HG03196 (cell line): ENCODE results near the gene PCDHGA3.
"Not testable (repeated sequence)": the region's sequence is repeated elsewhere in the genome, so short reads cannot be mapped to it uniquely, and the experiment has no call there.

Experiments used
- ATAC-seq: cut with Tn5 transposase; IDR thresholded peaks from one replicate; pipeline ENCODE4 v1.9.1; 2021; ENCODE audit not compliant: unreplicated experiment

PCDHGA3 gene

DNA sequence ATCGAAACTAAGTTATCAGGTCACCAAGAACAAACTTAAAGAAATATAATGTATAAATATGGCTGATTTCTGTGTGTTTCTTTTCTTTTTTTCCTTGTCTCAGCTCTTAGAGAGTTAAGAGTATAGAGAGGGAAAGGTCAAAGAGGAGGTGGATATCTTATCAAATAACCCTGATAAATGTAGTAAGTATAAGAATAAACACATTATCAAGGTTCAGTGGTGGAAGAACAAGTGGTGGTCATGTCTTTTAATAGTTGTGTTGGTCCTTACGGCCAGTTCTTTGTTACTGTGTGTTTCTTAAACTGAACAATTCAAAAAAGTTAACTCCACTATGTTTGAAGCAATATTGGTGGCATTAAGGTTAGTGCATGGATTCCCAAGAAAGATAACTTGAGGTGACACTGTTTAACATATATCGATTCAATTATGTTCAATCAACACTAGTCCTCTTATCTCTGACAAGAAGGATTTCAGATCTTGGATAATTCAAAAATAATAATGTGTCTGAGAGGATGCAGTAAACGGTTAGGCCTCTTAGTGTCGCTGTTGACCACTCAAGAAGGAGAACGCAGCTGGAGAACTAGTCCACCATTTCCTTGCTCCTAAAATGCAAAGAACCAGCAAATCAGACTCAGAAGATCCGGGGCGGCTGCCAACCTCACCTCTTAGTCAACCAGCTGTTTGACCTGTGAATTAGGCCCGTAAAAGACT is at the start of gene PCDHGA3:
TSS of gene PCDHGA3 (plus strand) at position 588 of the 711 bp plus-strand sequence. CDS start 205 bp downstream, outside the sequence.
- no peak for ATAC-seq

DNA sequence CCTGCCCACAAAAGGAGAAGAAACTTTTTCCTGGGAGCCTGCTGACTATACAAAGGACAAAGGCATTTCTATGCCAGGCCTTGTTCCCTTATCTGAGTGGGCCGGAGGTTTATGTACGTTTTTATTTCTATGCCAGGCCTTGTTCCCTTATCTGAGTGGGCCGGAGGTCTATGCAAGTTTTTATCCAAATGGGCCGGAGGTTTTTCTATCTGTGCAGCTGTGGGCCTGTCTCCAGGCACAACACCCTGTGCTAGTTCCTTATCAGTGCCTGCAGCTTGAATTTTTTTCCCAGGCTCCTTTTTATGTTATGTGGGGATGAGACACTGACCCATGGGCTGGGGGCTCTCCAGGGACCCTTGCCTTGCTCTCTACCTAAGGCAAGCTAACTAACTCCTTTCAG is 45.3 kb upstream of the PCDHGA3 start:
- no peak for ATAC-seq

DNA sequence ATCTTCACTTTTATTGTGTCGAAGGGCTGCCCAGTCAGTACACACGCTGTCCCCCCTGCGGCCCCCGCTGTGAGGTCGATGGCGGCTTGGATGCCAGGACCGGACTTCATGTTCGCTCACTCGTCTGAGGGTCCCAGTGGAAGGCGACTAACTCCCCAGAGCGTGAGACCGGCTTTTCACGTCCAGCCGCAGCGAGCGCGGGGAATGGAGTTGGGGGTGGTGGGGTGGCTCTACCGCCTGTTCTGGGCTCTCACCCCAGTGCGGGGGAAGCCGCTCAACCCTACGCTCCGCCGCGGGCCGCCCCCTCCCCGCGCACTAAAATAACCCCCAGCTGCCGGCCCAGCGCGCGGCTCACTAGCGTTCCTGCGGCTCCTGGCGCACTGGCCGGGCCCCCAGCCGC is 39.9 kb upstream of the PCDHGA3 start, which contains the start of gene SLC25A2:
TSS of gene SLC25A2 (minus strand) at position 294 of the 400 bp plus-strand sequence. CDS start at position 110, 184 bp downstream.
- no peak for ATAC-seq

DNA sequence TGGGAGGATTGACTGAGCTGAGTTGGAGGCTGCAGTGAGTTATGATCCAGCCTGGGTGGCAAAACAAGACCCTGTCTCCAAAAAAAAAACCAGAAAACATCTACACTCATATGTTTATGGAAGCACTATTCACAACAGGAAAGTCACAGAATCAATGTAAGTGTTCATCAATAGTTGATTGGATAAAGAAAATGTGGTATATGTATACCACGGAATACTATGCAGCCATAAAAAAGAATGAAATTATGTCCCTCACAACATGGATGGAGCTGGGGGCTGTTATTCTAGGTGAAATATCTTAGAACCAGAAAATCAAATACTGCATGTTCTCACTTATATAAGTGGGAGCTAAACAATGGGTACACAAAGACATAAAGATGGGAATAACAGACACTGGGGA is 37.0 kb upstream of the PCDHGA3 start:
- no peak for ATAC-seq

DNA sequence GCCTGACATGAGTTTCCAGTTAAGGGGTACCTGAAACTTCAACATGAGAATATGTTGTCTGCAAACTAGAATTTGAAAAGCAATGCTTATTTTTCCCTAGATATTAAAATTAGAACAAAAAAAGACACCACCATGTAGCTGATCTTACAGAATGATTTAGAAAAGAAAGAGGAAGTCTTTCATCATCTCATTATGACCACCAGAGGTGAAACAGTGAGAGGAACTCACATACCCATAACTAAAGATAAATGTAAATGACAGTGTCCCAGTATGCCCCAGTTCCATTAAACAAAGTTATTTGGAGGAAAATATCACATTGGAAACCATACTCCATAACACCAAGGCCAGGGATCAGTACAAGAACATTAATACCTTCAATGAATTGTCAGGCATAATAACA is 29.9 kb upstream of the PCDHGA3 start:
- ATAC-seq = no peak

DNA sequence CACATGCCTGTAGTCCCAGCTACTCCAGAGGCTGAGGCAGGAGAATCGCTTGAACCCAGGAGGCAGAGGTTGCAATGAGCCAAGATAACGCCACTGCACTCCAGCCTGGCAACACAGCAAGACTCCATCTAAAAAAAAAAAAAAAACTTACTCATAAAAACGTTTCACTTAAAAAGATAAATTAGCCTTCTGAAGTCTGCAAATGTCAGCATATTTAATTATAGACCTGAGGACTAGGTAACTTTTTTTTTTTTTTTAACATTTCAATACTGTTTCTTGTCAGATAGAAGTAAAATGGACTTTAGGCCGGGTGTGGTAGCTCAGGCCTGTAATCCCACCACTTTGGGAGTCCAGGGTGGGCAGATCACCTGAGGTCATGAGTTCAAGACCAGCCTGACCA is 26.7 kb upstream of the PCDHGA3 start:
- ATAC-seq = not testable (repeated sequence)

DNA sequence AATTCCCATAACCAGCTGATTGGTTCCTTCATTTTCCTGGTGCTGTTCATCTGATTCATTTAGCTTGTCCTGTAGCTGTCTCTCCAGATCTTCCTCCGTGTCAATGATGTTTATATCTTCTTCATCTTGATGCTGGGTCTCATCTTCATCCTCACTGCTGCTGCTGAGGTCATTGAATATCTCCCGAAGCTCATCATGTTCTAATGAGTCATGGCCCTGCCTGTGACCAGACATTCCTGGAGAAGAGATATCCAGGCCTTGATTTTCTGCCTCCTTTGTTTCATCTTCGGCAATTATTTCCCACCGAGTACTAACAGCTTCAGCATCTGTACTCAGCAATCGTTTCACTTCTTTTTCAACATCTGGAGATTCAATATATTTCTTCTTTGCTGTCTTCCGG is 24.4 kb upstream of the PCDHGA3 start:
- no peak for ATAC-seq

DNA sequence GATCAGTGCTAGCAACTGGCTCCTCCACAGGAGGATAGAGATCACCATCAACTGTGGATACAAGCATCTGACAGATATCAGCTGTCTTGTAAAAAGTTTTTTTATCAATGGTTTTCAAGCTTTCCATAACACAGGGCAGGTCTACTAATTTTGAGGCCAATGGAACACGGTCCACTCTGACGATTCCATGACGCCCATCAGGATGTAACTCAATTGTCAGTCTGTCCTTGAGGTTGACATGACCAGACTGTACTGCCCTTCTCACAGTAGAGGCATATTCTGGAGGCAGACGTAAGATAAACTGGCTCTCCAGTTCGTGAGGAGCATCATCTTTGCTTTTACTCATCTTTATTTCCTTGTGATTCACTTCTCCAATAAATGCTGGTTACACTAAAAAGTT is 23.9 kb upstream of the PCDHGA3 start:
- no peak for ATAC-seq

DNA sequence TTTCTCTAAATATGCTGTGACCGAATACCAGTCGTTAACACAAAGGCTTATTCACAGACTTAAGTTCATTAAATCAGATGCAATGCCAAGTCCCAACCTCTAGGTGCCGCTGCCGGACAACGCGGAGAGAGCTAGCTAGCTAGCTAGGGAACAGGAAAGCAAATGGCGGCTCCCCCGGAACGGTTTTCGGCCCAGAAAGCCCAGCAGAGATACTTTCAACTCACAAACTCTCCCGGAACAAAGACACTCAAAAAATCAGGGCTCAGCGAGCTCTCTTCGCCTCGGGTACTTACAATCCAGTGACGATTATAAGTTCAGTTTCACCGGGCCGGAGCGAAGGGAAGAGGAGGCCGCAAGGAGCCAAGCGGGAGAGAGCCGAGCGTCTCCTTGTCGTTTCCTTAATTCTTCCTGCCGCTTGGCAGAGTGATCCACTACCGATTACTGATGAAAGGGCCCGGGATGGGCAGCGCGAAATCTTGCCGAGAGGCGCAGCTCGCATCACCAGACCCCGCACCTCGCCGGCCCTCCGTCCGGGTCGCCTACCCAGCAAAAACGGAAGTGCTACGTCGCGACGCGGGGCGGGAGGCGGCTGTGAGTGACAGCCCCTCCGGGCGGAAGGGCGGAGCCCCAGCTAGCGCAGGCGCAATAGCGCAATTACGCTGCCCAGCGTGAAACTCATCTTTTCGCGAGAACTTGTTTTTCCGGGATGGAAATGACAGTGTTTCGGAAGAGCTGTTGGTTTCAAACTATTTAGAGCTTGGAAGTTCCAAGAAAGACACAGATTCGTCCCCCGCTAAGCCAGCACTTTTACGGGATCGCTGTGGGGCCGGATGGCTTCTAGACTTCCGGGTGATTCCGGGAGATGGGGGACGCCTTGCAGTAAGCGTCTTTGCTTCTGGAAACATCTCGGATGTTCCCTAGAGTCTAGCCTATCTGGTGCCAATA is 23.1 kb upstream of the PCDHGA3 start, which contains the start of gene TAF7:
TSS of gene TAF7 (minus strand) at position 560 of the 945 bp plus-strand sequence. CDS start 740 bp downstream, outside the sequence.
- ATAC-seq = peak; percentile 96

DNA sequence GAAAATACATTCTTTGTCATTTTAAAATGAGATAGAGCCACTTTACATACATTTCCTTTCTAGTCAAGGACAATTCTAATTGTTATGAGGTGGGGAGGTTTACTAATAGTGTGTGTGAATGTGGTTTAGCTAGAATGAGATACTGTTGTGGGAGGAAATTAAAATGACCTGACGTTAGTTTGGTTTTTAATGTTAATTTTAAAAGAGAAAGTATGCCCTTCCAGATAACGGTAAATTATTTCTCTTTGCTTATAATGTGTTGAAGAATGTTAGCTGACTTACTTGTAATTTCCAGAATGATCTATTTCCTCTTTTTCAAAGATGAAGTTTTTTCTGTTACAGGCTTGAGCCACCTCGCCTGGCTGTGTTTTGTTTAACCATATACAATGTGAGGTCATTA is 21.4 kb upstream of the PCDHGA3 start:
- no peak for ATAC-seq

DNA sequence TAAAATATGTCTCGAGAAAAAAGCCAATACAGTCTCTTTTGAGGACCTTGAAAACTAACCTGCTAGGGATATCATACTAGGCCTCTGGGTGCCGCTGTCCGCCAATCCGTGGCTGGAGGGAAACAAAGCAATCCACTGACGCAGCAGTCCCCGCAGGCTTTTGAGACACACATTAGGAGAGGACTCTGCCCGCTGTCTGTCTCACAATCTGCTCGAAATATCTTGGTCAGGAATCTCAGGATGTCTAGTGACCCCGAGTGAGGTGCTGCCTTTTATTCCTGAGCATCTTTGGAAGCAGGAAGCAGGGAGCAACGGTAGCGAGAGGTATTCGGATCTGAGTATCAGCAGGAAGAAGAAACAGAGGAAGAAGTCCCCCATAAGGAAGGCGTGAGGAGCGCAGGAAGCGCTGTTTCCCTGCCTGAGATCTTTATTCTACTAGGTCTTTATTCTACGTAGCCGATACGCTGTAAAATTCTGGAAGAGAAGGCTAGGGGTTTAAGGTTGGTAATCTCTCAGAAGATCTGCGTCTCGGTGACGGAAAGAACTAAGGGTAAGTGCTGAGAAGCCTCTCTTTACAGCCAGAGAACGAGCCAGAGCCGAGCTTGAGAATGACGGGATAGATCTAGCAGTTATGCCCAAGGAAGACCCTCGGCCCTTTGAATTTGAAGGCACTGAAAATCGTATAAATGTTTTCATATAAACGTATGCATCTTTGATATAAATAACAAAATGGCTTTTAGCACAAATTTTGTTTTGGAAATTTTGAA is 17.4 kb upstream of the PCDHGA3 start:
- ATAC-seq = no peak

DNA sequence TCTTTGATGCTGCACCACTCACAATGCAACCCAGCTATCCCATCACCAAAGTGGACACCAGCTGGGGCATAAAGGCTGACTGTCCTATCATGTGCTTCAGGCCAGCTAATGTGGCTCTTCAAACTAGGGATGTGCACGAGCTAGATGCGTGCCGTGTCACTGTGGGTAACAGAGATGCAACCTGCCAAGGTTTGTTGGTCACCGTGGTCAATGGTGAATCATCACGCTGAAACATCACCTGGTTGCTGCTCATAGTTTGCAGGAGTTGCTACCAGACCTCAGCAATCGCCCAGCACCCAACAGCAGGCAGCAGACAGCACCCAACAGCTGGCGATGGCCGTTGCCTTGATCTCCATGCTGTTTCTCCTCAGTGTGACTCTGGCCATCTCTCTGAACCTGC is 15.4 kb upstream of the PCDHGA3 start:
- ATAC-seq = no peak

DNA sequence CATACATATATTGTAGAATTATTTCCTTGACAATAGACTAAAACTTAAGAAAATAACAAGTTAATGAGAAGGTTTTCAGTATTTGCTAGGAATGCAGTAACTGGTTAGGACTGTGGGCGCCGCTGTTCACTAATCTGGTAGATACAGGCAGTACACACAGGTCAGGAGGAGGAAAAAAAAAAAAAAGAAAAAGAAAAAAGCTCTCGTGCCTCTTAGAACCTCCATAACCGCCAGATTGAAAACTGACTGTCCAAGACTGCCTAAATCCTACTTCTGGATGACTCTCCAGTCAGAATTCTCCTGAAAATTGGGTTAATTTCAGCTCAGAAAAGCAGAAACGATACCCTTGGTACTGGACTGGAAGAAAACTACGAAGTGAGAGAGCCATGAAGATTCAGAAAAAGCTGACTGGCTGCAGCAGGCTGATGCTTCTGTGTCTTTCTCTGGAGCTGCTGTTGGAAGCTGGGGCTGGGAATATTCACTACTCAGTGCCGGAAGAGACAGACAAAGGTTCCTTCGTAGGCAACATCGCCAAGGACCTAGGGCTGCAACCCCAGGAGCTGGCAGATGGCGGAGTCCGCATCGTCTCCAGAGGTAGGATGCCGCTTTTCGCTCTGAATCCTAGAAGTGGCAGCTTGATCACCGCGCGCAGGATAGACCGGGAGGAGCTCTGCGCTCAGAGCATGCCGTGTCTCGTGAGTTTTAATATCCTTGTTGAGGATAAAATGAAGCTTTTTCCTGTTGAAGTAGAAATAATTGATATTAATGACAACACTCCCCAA is 13.1 kb upstream of the PCDHGA3 start, which contains the start of gene PCDHGA1:
TSS of gene PCDHGA1 (plus strand) at position 216 of the 782 bp plus-strand sequence.
- no peak for ATAC-seq

DNA sequence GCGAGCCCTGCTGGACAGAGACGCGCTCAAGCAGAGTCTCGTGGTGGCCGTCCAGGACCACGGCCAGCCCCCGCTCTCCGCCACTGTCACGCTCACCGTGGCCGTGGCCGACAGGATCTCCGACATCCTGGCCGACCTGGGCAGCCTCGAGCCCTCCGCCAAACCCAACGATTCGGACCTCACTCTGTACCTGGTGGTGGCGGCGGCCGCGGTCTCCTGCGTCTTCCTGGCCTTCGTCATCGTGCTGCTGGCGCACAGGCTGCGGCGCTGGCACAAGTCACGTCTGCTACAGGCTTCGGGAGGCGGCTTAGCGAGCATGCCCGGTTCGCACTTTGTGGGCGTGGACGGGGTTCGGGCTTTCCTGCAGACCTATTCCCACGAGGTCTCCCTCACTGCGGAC is 11.1 kb upstream of the PCDHGA3 start:
- not testable (repeated sequence) for ATAC-seq

DNA sequence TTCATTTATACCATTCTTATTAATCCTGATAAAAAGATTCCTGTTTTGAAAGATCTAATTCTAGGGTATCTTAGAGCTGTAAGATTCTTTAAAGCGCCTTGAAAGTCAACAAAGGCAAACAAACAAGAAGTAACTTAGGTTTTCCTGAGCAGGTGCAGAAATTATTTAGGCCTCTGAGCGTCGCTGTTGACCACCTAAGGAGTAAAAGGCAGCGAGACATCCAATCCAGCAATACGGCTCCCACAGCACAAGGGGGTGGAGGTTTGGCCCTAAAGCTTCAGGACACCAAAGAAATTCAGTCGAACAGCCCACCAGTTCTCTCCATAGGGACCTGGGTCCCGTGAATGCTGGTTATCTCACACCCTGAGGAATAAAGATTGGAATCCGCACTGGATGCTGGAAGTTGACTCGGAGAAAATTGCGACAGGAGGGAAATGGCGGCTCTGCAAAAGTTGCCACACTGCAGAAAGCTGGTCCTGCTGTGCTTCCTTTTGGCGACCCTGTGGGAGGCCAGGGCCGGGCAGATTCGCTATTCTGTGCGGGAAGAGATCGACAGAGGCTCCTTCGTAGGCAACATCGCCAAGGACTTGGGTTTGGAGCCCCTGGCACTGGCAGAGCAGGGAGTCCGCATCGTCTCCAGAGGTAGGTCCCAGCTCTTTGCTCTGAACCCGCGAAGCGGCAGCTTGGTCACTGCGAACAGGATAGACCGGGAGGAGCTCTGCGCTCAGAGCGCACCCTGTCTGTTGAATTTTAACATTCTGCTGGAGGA is 4.9 kb upstream of the PCDHGA3 start, which contains the start of gene PCDHGA2:
TSS of gene PCDHGA2 (plus strand) at position 223 of the 769 bp plus-strand sequence.
- ATAC-seq = no peak

DNA sequence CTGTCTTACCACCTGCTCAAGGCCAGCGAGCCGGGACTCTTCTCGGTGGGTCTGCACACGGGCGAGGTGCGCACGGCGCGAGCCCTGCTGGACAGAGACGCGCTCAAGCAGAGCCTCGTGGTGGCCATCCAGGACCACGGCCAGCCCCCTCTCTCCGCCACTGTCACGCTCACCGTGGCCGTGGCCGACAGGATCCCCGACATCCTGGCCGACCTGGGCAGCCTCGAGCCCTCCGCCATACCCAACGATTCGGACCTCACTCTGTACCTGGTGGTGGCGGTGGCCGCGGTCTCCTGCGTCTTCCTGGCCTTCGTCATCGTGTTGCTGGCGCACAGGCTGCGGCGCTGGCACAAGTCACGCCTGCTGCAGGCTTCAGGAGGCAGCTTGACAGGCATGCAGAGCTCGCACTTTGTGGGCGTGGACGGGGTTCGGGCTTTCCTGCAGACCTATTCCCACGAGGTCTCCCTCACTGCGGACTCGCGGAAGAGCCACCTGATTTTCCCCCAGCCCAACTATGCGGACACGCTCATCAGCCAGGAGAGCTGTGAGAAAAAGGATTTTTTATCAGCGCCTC is 2.8 kb upstream of the PCDHGA3 start:
- ATAC-seq = not testable (repeated sequence)

DNA sequence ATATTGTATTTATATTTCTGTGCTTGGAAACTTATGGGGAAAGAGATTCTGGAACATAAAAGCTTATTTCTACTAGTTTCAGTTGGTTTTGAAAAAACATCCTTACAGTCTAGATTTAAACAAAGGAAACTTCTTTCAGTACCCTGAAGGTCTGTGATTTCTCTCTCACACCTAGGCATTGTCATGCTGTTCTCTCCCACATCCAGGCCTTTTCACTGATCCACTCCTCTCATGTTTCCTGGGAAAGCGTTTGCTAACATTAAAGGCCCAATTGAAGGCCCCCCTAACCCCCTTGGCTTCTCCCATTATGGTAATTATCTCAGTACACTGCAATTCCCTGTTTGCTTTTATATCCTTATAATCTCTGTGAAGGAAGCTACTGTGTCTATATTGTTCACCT is 856 bp upstream of the PCDHGA3 start:
- ATAC-seq = no peak

DNA sequence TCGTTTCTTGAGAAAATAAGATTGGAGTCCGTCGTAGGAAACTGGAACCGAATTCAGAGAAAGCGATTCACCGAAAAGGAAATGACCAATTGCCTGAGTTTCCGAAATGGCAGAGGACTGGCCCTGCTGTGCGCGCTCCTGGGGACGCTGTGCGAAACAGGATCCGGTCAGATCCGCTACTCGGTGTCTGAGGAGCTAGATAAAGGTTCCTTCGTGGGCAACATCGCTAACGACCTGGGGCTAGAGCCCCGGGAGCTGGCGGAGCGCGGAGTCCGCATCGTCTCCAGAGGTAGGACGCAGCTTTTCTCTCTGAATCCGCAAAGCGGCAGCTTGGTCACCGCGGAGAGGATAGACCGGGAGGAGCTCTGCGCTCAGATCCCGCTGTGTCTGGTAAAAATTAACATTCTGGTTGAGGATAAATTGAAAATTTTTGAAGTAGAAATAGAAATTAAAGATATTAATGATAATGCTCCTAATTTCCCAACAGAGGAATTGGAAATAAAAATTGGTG is 379 bp downstream of the PCDHGA3 start:
- no peak for ATAC-seq

DNA sequence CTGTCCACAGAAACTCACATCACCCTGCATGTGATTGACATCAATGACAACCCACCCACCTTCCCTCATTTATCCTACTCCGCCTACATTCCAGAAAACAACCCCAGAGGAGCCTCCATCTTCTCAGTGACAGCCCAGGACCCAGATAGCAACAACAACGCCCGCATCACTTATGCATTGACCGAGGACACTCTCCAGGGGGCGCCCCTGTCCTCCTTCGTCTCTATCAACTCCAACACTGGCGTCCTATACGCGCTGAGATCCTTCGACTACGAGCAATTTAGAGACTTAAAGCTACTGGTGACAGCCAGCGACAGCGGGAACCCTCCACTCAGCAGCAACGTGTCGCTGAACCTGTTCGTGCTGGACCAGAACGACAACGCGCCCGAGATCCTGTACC is 1.7 kb downstream of the PCDHGA3 start:
- ATAC-seq = no peak
